Mucosa of rectum (tissue), 2 donors: ENCODE data around the gene ETAA1.

Experiments used
- H3K27ac ChIP-seq, 2 donors: one replicate each; pipeline ENCODE4 v1.7.0; 2013; ENCODE audit warnings: inconsistent platforms in 2 of 2, low read depth in 2 of 2, low read length in 2 of 2
- H3K27me3 ChIP-seq, 2 donors: one replicate each; pipeline ENCODE4 v1.7.0; 2013; ENCODE audit warnings: low read length in 2 of 2; ENCODE audit not compliant: control insufficient read depth in 2 of 2, insufficient read depth in 2 of 2
- H3K36me3 ChIP-seq, 2 donors: one replicate each; pipeline ENCODE4 v1.7.0; 2013; ENCODE audit warnings: low read length in 2 of 2; ENCODE audit not compliant: control insufficient read depth in 2 of 2, insufficient read depth in 2 of 2
- H3K4me1 ChIP-seq, 2 donors: one replicate each; pipeline ENCODE4 v1.7.0; 2013; ENCODE audit warnings: low read length in 2 of 2, mild to moderate bottlenecking in 1 of 2; ENCODE audit not compliant: control insufficient read depth in 2 of 2, insufficient read depth in 2 of 2
- H3K4me3 ChIP-seq, 2 donors: one replicate each; pipeline ENCODE4 v1.7.0; 2013; ENCODE audit warnings: low read length in 2 of 2
- H3K9ac ChIP-seq, 2 donors: one replicate each; pipeline ENCODE4 v1.7.0; 2013; ENCODE audit warnings: low read length in 2 of 2, low read depth in 1 of 2, mild to moderate bottlenecking in 1 of 2
- H3K9me3 ChIP-seq, 2 donors: one replicate each; pipeline ENCODE4 v1.7.0; 2013; ENCODE audit warnings: low read length in 2 of 2; ENCODE audit not compliant: control insufficient read depth in 2 of 2
- donor health status: healthy.
- donor health status: Normal muscosa, but diverticular disease.

The ETAA1 gene

DNA sequence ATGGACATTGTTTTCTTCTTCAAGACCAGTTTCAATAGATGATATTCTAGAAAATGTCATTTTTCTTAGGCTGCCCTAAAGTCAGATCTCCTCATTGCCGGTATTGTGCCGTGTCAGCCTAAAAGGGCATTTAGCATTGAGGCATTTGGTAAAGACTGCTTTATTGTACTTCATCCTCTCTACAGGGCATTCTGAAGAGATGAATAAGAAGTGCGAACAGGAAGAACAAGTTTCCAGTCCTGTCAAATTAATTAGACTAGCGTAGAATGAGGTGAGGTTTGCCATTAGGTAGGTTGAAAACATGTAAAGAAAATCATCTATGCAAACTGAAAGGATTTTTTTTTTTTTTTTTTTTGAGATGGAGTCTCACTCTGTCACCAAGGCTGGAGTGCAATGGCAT lies 60.6 kb downstream of the ETAA1 start:
- H3K36me3 ChIP-seq: no peaks in the 10 kb centered on the region
- H3K9me3 ChIP-seq: no peaks in the 10 kb centered on the region
- no peak overlapping the region for H3K4me3 ChIP-seq
- H3K27me3 ChIP-seq: no peaks in the 10 kb centered on the region
- no peaks in the 10 kb centered on the region for H3K4me1 ChIP-seq
- no peak overlapping the region for H3K9ac ChIP-seq
- H3K27ac ChIP-seq: no peak overlapping the region

DNA sequence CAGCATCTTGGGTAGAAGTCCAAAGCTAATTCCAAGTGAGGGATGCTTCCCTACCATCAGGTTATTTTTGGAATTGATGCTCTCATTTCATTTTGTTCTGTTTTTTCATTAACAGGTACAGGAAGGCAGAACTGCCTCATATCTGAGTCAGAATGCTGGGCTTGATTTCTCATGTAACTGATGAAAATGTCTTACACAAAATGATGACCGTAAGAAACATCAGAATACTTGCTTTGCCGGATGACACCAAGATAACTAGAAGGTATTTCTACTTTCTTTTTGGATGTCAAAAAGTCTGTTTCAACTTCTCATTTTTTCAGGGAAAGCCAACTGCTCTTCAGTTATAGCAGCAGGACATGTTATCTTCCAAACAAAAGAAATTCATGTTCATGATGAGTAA lies 62.6 kb downstream of the ETAA1 start:
- no peaks in the 10 kb centered on the region for H3K27me3 ChIP-seq
- no peak overlapping the region for H3K4me3 ChIP-seq
- no peaks in the 10 kb centered on the region for H3K4me1 ChIP-seq
- H3K36me3 ChIP-seq: no peaks in the 10 kb centered on the region
- H3K27ac ChIP-seq: no peak overlapping the region
- H3K9ac ChIP-seq: no peak overlapping the region
- H3K9me3 ChIP-seq: no peaks in the 10 kb centered on the region
